Fibroblast of the aortic adventitia (primary cell): ENCODE results near the gene AHNAK. TPM values are rescaled to one million over a fixed set of nuclear protein-coding genes. Genes with fewer than 3 reads are reported as not detected.

ENCODE experiments used
- DNase-seq: peaks from one replicate; pipeline ENCODE4 v3.0.0-alpha.2; 2010; ENCODE audit warnings: low read depth
- H3K4me3 ChIP-seq: 2 replicates; pipeline ENCODE4 v1.5.1; 2011; ENCODE audit warnings: low read depth, mild to moderate bottlenecking, control low read depth, low read length, moderate library complexity
- CTCF ChIP-seq: IDR thresholded peaks from 2 replicates; pipeline ENCODE4 v1.5.1; 2011; ENCODE audit warnings: mild to moderate bottlenecking, low read length, control low read depth, inconsistent platforms; ENCODE audit not compliant: insufficient read depth
- total RNA-seq: library from RNA; depleted of rRNA; stranded (reverse); fragments of >200 nt; gene quantifications from 2 replicates; pipeline ENCODE4 v1.2.3, GENCODE V29; 2012; ENCODE audit warnings: low replicate concordance

Gene AHNAK
- total RNA-seq, 1 donor: 737 TPM

- TF ChIP-seq CTCF: no peak
- H3K4me3 ChIP-seq: no peak overlapping the region
- DNase-seq: no peak
Measured at GRCh38 chr11:62513626-62514025, 33.0 kb downstream of the AHNAK start.

DNA sequence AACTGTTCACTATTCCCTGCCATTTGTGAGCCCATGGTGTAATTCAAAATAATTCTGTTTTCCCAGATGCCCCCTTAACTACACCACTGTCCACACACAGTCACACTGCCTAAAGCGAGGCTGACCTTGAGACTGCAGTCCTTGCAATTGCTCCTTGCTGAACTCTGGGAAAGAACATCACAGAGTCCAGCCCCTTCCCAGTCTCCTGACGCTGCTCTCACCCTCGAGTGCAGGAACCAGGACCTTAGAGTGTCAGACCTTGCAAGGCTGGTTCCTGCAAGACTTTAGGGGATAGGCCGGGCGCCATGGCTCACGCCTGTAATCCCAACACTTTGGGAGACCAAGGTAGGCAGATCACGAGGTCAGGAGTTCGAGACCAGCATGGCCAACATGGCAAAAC is 33.6 kb downstream of the AHNAK start:
- H3K4me3 ChIP-seq: no peak overlapping the region
- TF ChIP-seq CTCF: no peak
- DNase-seq: no peak

DNA sequence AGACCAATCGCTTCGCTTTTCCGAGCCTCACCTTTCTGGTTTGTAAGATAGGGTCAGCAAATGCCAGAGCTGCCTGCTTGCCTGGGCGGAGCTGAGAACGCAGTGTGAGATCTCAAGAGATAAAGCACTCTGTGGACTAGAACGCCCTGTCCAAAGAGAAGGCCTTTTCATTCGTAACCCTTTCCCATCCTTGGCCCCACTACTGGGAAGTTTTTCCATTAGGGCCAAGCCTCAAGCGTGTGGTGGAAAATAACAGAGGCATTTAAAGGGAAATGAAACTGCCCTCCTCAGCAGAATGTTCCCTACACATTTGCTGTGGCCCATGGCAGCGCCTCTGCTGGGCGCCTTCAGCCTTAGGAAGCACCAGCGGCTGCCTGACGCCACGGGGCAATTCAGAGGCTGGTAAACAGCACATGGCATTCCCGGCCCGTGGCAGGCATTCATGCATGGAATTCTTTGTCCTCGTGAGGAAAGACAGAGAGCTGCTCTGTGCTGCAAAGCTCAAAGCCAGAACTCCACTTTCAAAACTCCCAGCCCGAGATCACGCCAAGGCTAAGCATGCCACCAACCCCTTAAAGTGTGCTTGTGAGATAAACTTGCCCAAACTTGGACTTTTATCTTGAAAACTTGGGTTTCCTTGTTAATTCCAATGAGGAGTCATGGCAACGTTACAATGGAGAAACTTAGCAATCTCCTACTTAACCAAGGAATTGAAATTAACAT is 38.1 kb downstream of the AHNAK start:
- TF ChIP-seq CTCF: peak; percentile 56
- DNase-seq: peak; percentile 52
- no peak overlapping the region for H3K4me3 ChIP-seq

DNA sequence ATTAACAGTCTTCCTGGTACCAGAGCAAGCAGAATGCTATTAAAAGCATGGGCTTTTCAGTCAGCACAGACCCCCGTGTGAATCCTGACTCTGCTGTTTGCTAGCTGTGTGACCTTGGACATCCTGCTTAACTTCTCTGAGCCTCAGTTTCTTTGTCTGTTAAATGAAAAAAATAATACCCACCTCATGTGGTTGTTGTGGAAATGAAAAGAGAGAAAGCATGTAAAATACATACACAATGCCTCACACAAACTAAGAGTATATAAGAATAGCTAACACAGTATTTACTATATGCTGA is 39.5 kb downstream of the AHNAK start:
- H3K4me3 ChIP-seq: no peak overlapping the region
- TF ChIP-seq CTCF: no peak
- DNase-seq: no peak

DNA sequence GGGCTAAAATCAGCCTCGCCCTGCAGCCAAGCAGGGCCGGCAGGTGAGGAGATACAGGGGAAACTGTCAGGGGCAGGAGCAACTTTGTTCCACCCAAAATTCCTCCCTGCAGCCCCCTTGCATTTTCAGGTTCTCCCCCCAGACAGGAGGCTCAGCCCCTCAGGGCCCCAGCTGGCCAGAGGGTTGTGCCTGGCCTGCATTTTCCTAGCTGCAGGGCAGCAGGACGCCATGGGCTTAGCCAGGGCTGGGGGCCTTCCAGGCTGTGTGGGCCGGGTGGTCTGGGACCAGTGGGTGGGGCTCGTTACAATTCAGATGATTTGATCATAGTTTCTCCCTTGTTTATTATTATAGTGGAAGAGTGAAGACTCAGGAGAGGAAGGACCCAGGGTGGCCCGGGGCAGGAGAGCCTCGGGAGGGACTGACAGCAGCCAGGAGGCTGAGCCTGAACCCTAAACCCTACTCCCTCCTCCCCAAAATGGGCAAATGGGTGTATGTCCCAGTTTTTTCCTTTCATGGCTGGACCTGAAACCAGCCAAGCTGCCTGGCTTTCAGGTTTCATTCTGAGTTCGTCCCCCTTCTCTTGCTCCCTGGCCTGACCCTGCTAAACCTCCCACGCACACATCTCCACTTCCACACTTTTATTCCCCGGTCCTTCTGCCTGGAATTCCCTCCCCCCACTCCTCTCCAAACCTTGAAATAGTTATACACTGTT is 40.0 kb downstream of the AHNAK start:
- DNase-seq: no peak
- H3K4me3 ChIP-seq: no peak overlapping the region
- TF ChIP-seq CTCF: no peak

GRCh38 chr11:62505440-62506091 is 41.0 kb downstream of the AHNAK start:
- DNase-seq: no peak
- H3K4me3 ChIP-seq: no peak overlapping the region
- TF ChIP-seq CTCF: no peak
